Endothelial cell of umbilical vein (primary cell): ENCODE results near the gene PLXDC2. TPM values are rescaled to one million over a fixed set of nuclear protein-coding genes. Genes with fewer than 3 reads are reported as not detected.

ENCODE experiments used
- BruUV-seq: library from RNA; stranded (reverse); fragments of 400-500 nt; replicated peaks from 2 replicates; lab custom pipeline; 2021; lab: Mats Ljungman, UMichigan
- CTCF ChIA-PET: fragments of 300-600, 350-600 bp; sonication (Branson Sonifier 250); formaldehyde crosslinking; loops from one replicate; lab custom pipeline; 2021; ENCODE audit warnings: antibody characterized with exemption, inconsistent platforms; lab: Charles Lee
- POLR2A ChIA-PET: fragments of 300-600, 350-600 bp; sonication (Branson Sonifier 250); formaldehyde crosslinking; loops from one replicate; lab custom pipeline; 2021; ENCODE audit warnings: antibody characterized with exemption, inconsistent platforms; lab: Charles Lee
- DNase-seq: peaks from one replicate; pipeline ENCODE4 v3.0.0-alpha.2; 2011; ENCODE audit warnings: low read depth, low spot score
- FAIRE-seq: peaks from 2 replicates; lab custom pipeline; 2011; peaks lifted over from hg19 to GRCh38; lab: Jason Lieb, UNC
- H2AFZ ChIP-seq: 2 replicates; pipeline ENCODE4 v1.6.0; 2012; ENCODE audit warnings: low read depth, low read length, control low read depth, inconsistent platforms
- H3K27ac ChIP-seq: 2 replicates; pipeline ENCODE4 v1.5.1; 2011; ENCODE audit warnings: low read depth, mild to moderate bottlenecking, control low read depth, low read length, moderate library complexity; ENCODE audit not compliant: insufficient read depth
- H3K27me3 ChIP-seq, 2 experiments: 2 replicates each; pipeline versions ENCODE4 v1.6.0 to v1.6.1; 2011; ENCODE audit warnings: low read length in 2 of 2, mixed read lengths in 1 of 2; ENCODE audit not compliant: control insufficient read depth in 2 of 2, insufficient read depth in 2 of 2
- H3K36me3 ChIP-seq, 2 experiments: 2 replicates in 1 of 2; 3 replicates in 1 of 2; pipeline ENCODE4 v1.5.1; 2011; ENCODE audit warnings: low read length in 2 of 2, mild to moderate bottlenecking in 1 of 2, moderate library complexity in 1 of 2; ENCODE audit not compliant: control insufficient read depth in 2 of 2, insufficient read depth in 2 of 2; ENCODE audit errors: extremely low read depth in 1 of 2
- H3K4me1 ChIP-seq: 3 replicates; pipeline ENCODE4 v1.5.1; 2011; ENCODE audit warnings: mild to moderate bottlenecking, low read length; ENCODE audit not compliant: control insufficient read depth, insufficient read depth; ENCODE audit errors: extremely low read depth
- H3K4me2 ChIP-seq: 2 replicates; pipeline ENCODE4 v1.6.1; 2011; ENCODE audit warnings: low read length, control low read depth, mixed read lengths; ENCODE audit not compliant: insufficient read depth
- H3K4me3 ChIP-seq, 3 experiments: fragments of 200-600 bp in 1 of 3; sonication (generic), shearing (Covaris generic) in 1 of 3; replicated peaks in 1 of 3; 2 replicates each; pipeline ENCODE4 v1.5.1; 2011 to 2016; ENCODE audit warnings: control low read depth in 3 of 3, low read length in 3 of 3, mild to moderate bottlenecking in 2 of 3, inconsistent platforms in 1 of 3, low read depth in 1 of 3, moderate library complexity in 1 of 3; ENCODE audit not compliant: insufficient read depth in 1 of 3
- H3K79me2 ChIP-seq: 2 replicates; pipeline ENCODE4 v1.6.0; 2012; ENCODE audit warnings: low read length, inconsistent platforms; ENCODE audit not compliant: control insufficient read depth, insufficient read depth
- H3K9ac ChIP-seq: replicated peaks from 2 replicates; pipeline ENCODE3; 2011; ENCODE audit warnings: low read length, control low read depth; ENCODE audit not compliant: insufficient read depth; ENCODE audit errors: extremely low read depth
- H3K9me1 ChIP-seq: replicated peaks from 3 replicates; pipeline ENCODE4 v1.6.0; 2011; ENCODE audit warnings: mild to moderate bottlenecking, low read length; ENCODE audit not compliant: control insufficient read depth, insufficient read depth; ENCODE audit errors: extremely low read depth
- H3K9me3 ChIP-seq: replicated peaks from 2 replicates; pipeline ENCODE4 v1.5.1; 2012; ENCODE audit warnings: low read length, inconsistent platforms; ENCODE audit not compliant: control insufficient read depth, insufficient read depth
- H4K20me1 ChIP-seq: replicated peaks from 2 replicates; pipeline ENCODE3; 2011; ENCODE audit warnings: mild to moderate bottlenecking, low read length; ENCODE audit not compliant: control insufficient read depth, insufficient read depth; ENCODE audit errors: extremely low read depth
- CTCF ChIP-seq, 2 donors: IDR thresholded peaks; 1 replicate in 1 of 2; 2 replicates in 1 of 2; pipeline ENCODE4 v1.5.1; 2011; ENCODE audit warnings: low read length in 2 of 2, mild to moderate bottlenecking in 2 of 2, moderate library complexity in 2 of 2, control low read depth in 1 of 2, inconsistent platforms in 1 of 2, low read depth in 1 of 2; ENCODE audit not compliant: insufficient read depth in 1 of 2; ENCODE audit errors: extremely low read depth in 1 of 2
- EZH2 ChIP-seq: IDR thresholded peaks from 2 replicates; pipeline ENCODE4 v1.6.1; 2012; ENCODE audit warnings: borderline replicate concordance, low read depth, mild to moderate bottlenecking, moderate library complexity, low read length, inconsistent platforms; ENCODE audit not compliant: severe bottlenecking
- FOS ChIP-seq: IDR thresholded peaks from 2 replicates; pipeline ENCODE4 v1.6.1; 2011; ENCODE audit warnings: mild to moderate bottlenecking, low read length, moderate library complexity, borderline replicate concordance; ENCODE audit not compliant: insufficient read depth
- GATA2 ChIP-seq: IDR thresholded peaks from 2 replicates; pipeline ENCODE4 v1.7.0; 2011; ENCODE audit warnings: low read depth, mild to moderate bottlenecking, moderate library complexity, mixed read lengths, low read length; ENCODE audit not compliant: insufficient read length, insufficient read depth
- JUN ChIP-seq: IDR thresholded peaks from 2 replicates; pipeline ENCODE4 v1.6.1; 2011; ENCODE audit warnings: borderline replicate concordance, low read depth; ENCODE audit not compliant: insufficient read length, insufficient read depth
- MAX ChIP-seq: IDR thresholded peaks from 2 replicates; pipeline ENCODE4 v1.6.1; 2011; ENCODE audit not compliant: insufficient read depth, insufficient read length
- MYC ChIP-seq: IDR thresholded peaks from one replicate; pipeline ENCODE4 v1.6.1; 2011; ENCODE audit warnings: mild to moderate bottlenecking, low read depth, low read length
- POLR2A ChIP-seq: IDR thresholded peaks from 2 replicates; pipeline ENCODE4 v1.6.1; 2012; ENCODE audit warnings: low read depth, mild to moderate bottlenecking, control low read depth, low read length
- POLR2AphosphoS5 ChIP-seq: IDR thresholded peaks from 2 replicates; pipeline ENCODE4 v1.6.1; 2012; ENCODE audit warnings: low read depth, mild to moderate bottlenecking, control low read depth, low read length, moderate library complexity; ENCODE audit not compliant: insufficient read depth
- dilution Hi-C: fragments of 300-500 bp; cut with MboI; formaldehyde crosslinking; loops from one replicate; pipeline ENCODE4 v1.15.0; 2019; ENCODE audit warnings: low sequenced_read_pairs; ENCODE audit not compliant: extremely low pct_ligation_motif_present
- intact Hi-C: fragments of 100-400 bp; cut with micrococcal nuclease; formaldehyde crosslinking; loops from one replicate; pipeline ENCODE4 v1.10.0; 2022
- polyA plus RNA-seq, 4 experiments: library from polyadenylated mRNA; depleted of rRNA in 3 of 4; stranded (reverse) in 3 of 4; unstranded in 1 of 4; fragments of >200 nt; gene quantifications; 2 replicates each; pipeline versions ENCODE4 v1.2.1 to v1.2.3, GENCODE V29; 2011 to 2012; ENCODE audit warnings: missing spikeins in 1 of 4
- total RNA-seq: library from RNA; stranded (reverse); gene quantifications from 2 replicates; pipeline ENCODE4 v1.2.3, GENCODE V29; 2021

Gene PLXDC2
- total and polyA plus RNA-seq, 2 donors (not counting 3 experiments of a cell fraction or from before 2014, with no cell fraction given): 0.32 to 1.2 TPM

DNA sequence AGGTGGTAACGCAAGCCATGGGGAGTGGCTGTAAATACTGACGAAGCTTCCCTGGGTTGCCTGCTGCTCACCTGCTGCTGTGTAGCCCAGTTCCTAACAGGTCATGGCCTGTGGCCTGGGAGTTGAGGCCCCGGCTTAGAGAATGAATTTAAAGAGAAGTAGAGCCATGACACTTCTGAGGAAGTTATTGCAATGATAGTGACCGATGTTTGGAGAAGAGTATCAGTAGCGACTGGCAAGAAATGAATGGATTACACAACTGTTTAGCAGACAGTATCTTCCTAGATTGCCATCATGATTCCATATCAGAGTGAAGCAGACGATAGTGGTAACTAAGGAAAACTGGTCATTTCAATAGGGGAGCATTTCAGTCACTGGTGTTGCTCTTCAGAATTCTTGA, 249.6 kb downstream of the PLXDC2 start:
- Histone ChIP-seq H3K27ac (no peak overlapping the region), H3K36me3 (no peaks in the 10 kb centered on the region), H3K9me3 (peaks cover 2% of the 10 kb centered on the region), H3K79me2 (no peaks in the 10 kb centered on the region), H3K4me3 (no peak overlapping the region), H2AFZ (no peak overlapping the region), H3K4me1 (no peaks in the 10 kb centered on the region), H3K4me2 (no peak overlapping the region), H4K20me1 (no peaks in the 10 kb centered on the region), H3K9ac (no peak overlapping the region), H3K9me1 (no peaks in the 10 kb centered on the region), H3K27me3 (no peaks in the 10 kb centered on the region)
- TF ChIP-seq EZH2 (no peak), MAX (no peak), POLR2AphosphoS5 (no peak)
- CTCF ChIA-PET: no interaction called here
- DNase-seq (no peak), FAIRE-seq (no peak)
- BruUV-seq: no TSS peak
- intact Hi-C loops (no loop called here), dilution Hi-C loops (no loop called here)
- POLR2A ChIA-PET: no interaction called here

- Histone ChIP-seq H3K27me3 (no peaks in the 10 kb centered on the region), H3K4me1 (no peaks in the 10 kb centered on the region), H3K9me1 (no peaks in the 10 kb centered on the region), H3K9me3 (no peaks in the 10 kb centered on the region), H3K9ac (no peak overlapping the region), H4K20me1 (no peaks in the 10 kb centered on the region), H3K36me3 (no peaks in the 10 kb centered on the region), H3K4me2 (no peak overlapping the region), H3K27ac (no peak overlapping the region), H3K4me3 (no peak overlapping the region), H3K79me2 (no peaks in the 10 kb centered on the region), H2AFZ (no peak overlapping the region)
- no TSS peak for BruUV-seq
- ChIA-PET POLR2A (no interaction called here), CTCF (no interaction called here)
- DNase-seq: no peak
- dilution Hi-C loops (no loop called here), intact Hi-C loops (no loop called here)
- no peak for FAIRE-seq
- TF ChIP-seq CTCF (IDR thresholded peaks at IDR 0.05; ENCODE audit: extremely low read depth in 1 of 2, insufficient read depth in 1 of 2, low read depth in 1 of 2, low read length in 2 of 2) (no peak), GATA2 (no peak), POLR2A (no peak), FOS (no peak), EZH2 (no peak), MYC (no peak), JUN (no peak), POLR2AphosphoS5 (no peak), MAX (no peak)
Observed at GRCh38 chr10:20073167-20073566, 256.9 kb downstream of the PLXDC2 start.
